Measurements from ENCODE around the gene ENPP3.

DNA sequence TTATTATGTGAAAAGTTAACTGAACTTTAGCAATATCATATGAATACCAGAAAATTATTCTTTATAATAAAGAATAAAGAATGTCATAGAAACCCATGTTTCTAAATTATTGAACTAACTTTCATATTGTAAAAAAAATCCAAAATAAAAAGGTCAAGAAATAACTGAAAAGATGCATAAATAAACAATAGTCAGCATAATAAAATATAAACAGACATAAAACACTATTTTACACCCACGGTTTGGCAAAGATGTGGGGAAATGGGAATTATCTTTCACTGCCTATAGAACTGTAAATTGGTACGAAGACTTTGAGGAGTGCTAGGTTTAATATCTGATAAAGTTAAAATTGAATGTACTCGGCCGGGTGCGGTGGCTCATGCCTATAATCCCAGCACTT is 108.4 kb downstream of the ENPP3 start:
- TF ChIP-seq POLR2A (IDR thresholded peaks at IDR 0.05; ENCODE audit: low read length) (no peak), GATA1 (IDR thresholded peaks at IDR 0.05; ENCODE audit: low read depth, low read length) (no peak)
